Vagina (tissue), 2 donors: ENCODE measurements around the gene AGPAT4. TPM values are rescaled to one million over a fixed set of nuclear protein-coding genes. Genes with fewer than 3 reads are reported as not detected.

Source experiments
- DNase-seq, 2 donors: peaks; one replicate each; pipeline ENCODE4 v3.0.0-alpha.2; 2017; ENCODE audit errors: extremely low spot score in 2 of 2
- H3K27ac ChIP-seq: fragments of 200-600 bp; sonication (generic); one replicate; pipeline ENCODE4 v1.5.1; 2019
- H3K27me3 ChIP-seq: fragments of 200-600 bp; sonication (generic); one replicate; pipeline ENCODE4 v1.5.1; 2019
- H3K36me3 ChIP-seq, 2 donors: fragments of 200-600 bp; sonication (generic); one replicate each; pipeline ENCODE4 v1.5.1; 2017 to 2019
- H3K4me1 ChIP-seq: fragments of 200-600 bp; sonication (generic); one replicate; pipeline ENCODE4 v1.5.1; 2019
- H3K4me3 ChIP-seq, 2 donors: fragments of 200-600 bp; sonication (generic); 1 replicate in 1 of 2; 2 replicates in 1 of 2; pipeline ENCODE4 v1.5.1; 2016 to 2019
- H3K9me3 ChIP-seq: fragments of 200-600 bp; sonication (generic); one replicate; pipeline ENCODE4 v1.5.1; 2019
- CTCF ChIP-seq, 3 experiments: fragments of 450-650 bp in 2 of 3; fragments of 200-600 bp in 1 of 3; sonication (generic) in 1 of 3; IDR thresholded peaks; one replicate each; pipeline ENCODE4 v1.5.1; 2017 to 2019; ENCODE audit warnings: antibody characterized with exemption in 3 of 3, mild to moderate bottlenecking in 2 of 3, moderate library complexity in 2 of 3
- POLR2A ChIP-seq, 2 donors: fragments of 450-650 bp; IDR thresholded peaks; one replicate each; pipeline ENCODE4 v1.6.1; 2017; ENCODE audit warnings: antibody characterized with exemption in 2 of 2, mild to moderate bottlenecking in 2 of 2, moderate library complexity in 2 of 2
- POLR2AphosphoS5 ChIP-seq, 2 donors: sonication (generic); formaldehyde crosslinking; IDR thresholded peaks; one replicate each; pipeline ENCODE4 v1.9.0; 2017; ENCODE audit warnings: antibody characterized with exemption in 2 of 2, mild to moderate bottlenecking in 2 of 2, low read depth in 1 of 2; ENCODE audit not compliant: insufficient read depth in 1 of 2
- intact Hi-C: fragments of 100-400 bp; cut with DNase I; formaldehyde crosslinking; loops from one replicate; pipeline ENCODE4 v1.15.1; 2023
- total RNA-seq: library from RNA; depleted of rRNA; stranded (reverse); fragments of >200 nt; gene quantifications from one replicate; pipeline ENCODE4 v1.2.3, GENCODE V29; 2016

Gene AGPAT4
- total RNA-seq, 1 donor from 2014 or later: 6.9 TPM

- no peaks in the 10 kb centered on the region for H3K4me1 ChIP-seq
- H3K36me3 ChIP-seq: no peaks in the 10 kb centered on the region
- H3K4me3 ChIP-seq: no peak overlapping the region
- no peak overlapping the region for H3K27ac ChIP-seq
- TF ChIP-seq POLR2A (IDR thresholded peaks at IDR 0.05): no peak
- TF ChIP-seq POLR2AphosphoS5 (IDR thresholded peaks at IDR 0.05; ENCODE audit: insufficient read depth in 1 of 2, low read depth in 1 of 2): no peak
- no peak for TF ChIP-seq CTCF (IDR thresholded peaks at IDR 0.05)
- no peaks in the 10 kb centered on the region for H3K27me3 ChIP-seq
- no peaks in the 10 kb centered on the region for H3K9me3 ChIP-seq
- intact Hi-C loops: no loop called here
- DNase-seq: no peak
Measured at GRCh38 chr6:161169696-161170095, 104.2 kb downstream of the AGPAT4 start.

GRCh38 chr6:161169035-161169434 lies 104.8 kb downstream of the AGPAT4 start:
- no peak overlapping the region for H3K27ac ChIP-seq
- TF ChIP-seq POLR2AphosphoS5 (IDR thresholded peaks at IDR 0.05; ENCODE audit: insufficient read depth in 1 of 2, low read depth in 1 of 2): no peak
- no peak for TF ChIP-seq POLR2A (IDR thresholded peaks at IDR 0.05)
- TF ChIP-seq CTCF (IDR thresholded peaks at IDR 0.05): no peak

DNA sequence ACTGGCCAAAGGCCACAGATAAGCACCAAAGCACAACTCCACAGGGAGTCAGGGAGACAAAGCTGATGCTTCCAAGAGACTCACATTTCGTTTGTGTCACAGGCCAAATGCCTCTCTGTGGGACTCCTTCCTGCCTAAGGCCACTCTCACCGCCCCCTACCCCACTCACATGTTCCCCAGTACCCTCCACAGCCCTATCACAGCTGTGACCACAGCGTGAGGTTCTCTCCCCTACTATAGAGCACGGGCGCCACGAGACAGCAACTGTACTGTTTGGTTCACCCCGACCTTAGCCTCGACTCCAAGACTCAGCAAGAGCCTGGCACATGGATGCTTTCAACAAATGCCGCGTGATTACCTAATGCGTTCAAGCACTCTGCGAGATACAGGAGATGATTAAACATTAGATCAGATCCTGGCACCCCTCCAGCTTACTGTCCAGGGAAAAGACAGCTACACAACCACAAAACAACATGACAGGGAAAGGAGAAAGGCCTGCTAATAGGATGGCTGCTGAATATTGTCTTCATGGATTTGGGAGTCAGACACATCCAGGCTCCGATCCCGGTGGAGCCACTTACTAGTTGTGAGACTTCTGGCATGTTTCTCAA lies 105.5 kb downstream of the AGPAT4 start:
- intact Hi-C loops: no loop called here
- Histone ChIP-seq H3K4me1 (no peaks in the 10 kb centered on the region), H3K27ac (no peak overlapping the region), H3K4me3 (no peak overlapping the region), H3K27me3 (no peaks in the 10 kb centered on the region), H3K36me3 (peaks cover 0 to 7% of the 10 kb centered on the region in 2 donors), H3K9me3 (no peaks in the 10 kb centered on the region)
- no peak for TF ChIP-seq POLR2AphosphoS5 (IDR thresholded peaks at IDR 0.05; ENCODE audit: insufficient read depth in 1 of 2, low read depth in 1 of 2)
- no peak for TF ChIP-seq CTCF (IDR thresholded peaks at IDR 0.05)
- TF ChIP-seq POLR2A (IDR thresholded peaks at IDR 0.05): no peak
- no peak for DNase-seq

More at GRCh38 chr6:161169035-161169434, 104.8 kb downstream of the AGPAT4 start:
- H3K4me1 ChIP-seq: no peaks in the 10 kb centered on the region
- H3K36me3 ChIP-seq: peaks cover 0 to 2% of the 10 kb centered on the region in 2 donors
- DNase-seq: no peak
- no peaks in the 10 kb centered on the region for H3K9me3 ChIP-seq
- intact Hi-C loops: no loop called here
- H3K27me3 ChIP-seq: no peaks in the 10 kb centered on the region
- H3K4me3 ChIP-seq: no peak overlapping the region

- DNase-seq: no peak
- no peaks in the 10 kb centered on the region for H3K9me3 ChIP-seq
- H3K4me3 ChIP-seq: no peak overlapping the region
- no peak overlapping the region for H3K27ac ChIP-seq
- H3K4me1 ChIP-seq: peaks cover 8% of the 10 kb centered on the region
- TF ChIP-seq CTCF (IDR thresholded peaks at IDR 0.05) (no peak), POLR2AphosphoS5 (IDR thresholded peaks at IDR 0.05; ENCODE audit: insufficient read depth in 1 of 2, low read depth in 1 of 2) (no peak), POLR2A (IDR thresholded peaks at IDR 0.05) (no peak)
- intact Hi-C loops: no loop called here
- H3K27me3 ChIP-seq: no peaks in the 10 kb centered on the region
- H3K36me3 ChIP-seq: peaks cover 0 to 7% of the 10 kb centered on the region in 2 donors
Measured at GRCh38 chr6:161166677-161167076, 107.2 kb downstream of the AGPAT4 start.

- no peak for DNase-seq
- Histone ChIP-seq H3K4me1 (peaks cover 9% of the 10 kb centered on the region), H3K27me3 (no peaks in the 10 kb centered on the region), H3K9me3 (no peaks in the 10 kb centered on the region), H3K27ac (no peak overlapping the region), H3K4me3 (no peak overlapping the region), H3K36me3 (peaks cover 0 to 7% of the 10 kb centered on the region in 2 donors)
- intact Hi-C loops: no loop called here
- TF ChIP-seq POLR2AphosphoS5 (IDR thresholded peaks at IDR 0.05; ENCODE audit: insufficient read depth in 1 of 2, low read depth in 1 of 2): no peak
- no peak for TF ChIP-seq CTCF (IDR thresholded peaks at IDR 0.05)
- no peak for TF ChIP-seq POLR2A (IDR thresholded peaks at IDR 0.05)
Measured at GRCh38 chr6:161166176-161166575, 107.7 kb downstream of the AGPAT4 start.
